Activated CD4-positive, alpha-beta T cell treated with anti-CD3 and anti-CD28 coated beads, Interleukin-2, amount 50 U/mL, for 24 hours (primary cell): ENCODE measurements around the gene LNX2.

Experiments
- DNase-seq, 2 donors: peaks; one replicate each; pipeline ENCODE4 v3.0.0-alpha.2; 2020; ENCODE audit warnings: low read depth in 1 of 2, low spot score in 1 of 2

LNX2 gene

DNA sequence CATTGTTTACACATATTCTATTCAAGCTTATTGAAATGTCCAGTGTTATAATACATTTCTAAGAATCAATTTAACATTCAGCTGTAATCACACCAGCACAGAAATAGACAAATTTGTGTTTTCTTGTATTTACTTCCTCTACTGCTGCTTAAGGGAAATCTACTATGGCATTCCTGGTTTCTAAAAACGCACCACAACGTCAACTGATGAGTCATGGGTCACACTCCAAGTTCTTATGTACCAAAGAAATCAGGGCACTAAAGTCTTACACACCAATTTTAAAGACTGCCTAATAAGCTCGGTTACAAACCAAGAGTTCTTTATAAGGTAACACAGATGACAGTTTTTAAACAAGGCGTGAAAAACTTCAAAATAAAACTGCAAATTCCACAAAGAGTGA lies 13.2 kb downstream of the LNX2 start:
- no peak for DNase-seq

DNA sequence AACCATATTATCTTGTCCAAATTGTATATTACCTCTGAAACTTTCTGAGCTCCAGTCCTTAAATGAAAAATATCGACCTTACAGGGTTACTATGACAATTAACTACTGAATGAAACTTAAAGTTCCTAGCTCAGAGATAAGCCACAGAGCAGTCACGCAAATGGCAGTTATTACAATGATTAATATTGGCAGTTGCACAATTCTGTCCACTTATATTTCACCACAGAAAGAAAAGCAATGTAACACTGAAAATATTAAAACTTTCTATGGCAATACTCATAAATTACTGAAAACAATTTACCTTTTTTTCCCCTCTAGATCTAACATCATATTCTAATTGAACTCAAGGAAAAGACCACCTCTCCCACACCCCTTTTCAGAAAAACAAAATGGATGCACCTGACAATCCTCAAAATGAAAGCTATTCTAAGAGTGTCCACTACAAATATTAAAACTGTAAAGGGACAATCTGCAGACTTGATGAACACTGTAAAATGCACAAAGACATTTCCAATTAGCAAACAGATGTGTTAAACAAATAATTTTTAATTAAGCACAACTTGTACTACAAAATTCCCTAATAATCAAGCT lies 14.6 kb downstream of the LNX2 start:
- no peak for DNase-seq

DNA sequence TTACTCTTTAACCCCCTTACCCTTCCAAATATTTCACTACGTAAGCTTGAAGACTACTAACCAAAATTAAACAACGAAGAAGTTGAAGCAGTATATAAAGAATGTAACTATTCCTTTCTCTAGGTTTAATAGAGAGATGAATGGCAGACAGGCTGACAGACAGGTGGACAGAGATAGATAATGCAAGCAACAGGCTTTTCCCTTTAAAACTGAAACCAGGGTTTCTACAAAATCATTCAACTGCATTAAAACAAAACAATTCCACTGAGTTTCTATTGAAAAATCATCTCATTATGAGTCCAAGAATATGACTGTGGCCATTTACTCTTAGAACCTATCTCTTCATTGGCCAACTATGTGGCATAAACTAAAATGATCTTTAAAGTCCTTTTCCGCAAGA lies 15.2 kb downstream of the LNX2 start:
- no peak for DNase-seq

DNA sequence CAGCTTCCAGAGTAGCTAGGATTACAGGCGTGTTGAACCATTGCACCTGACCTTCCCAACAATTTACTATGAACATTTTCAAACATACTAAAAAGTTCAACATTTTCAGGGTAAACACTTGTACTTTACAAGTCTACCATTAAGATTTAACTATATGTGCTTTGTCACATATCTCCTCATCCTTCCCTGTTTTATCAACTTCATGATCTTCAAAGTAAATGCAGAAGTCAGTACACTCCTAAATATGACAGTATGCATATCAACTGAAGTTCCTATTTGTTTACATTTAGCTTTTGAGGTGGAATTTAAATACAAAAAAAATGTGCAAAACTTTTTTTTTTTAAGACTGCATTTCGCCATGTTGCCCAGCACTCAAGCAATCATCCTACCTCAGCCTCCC lies 18.5 kb downstream of the LNX2 start:
- no peak for DNase-seq

DNA sequence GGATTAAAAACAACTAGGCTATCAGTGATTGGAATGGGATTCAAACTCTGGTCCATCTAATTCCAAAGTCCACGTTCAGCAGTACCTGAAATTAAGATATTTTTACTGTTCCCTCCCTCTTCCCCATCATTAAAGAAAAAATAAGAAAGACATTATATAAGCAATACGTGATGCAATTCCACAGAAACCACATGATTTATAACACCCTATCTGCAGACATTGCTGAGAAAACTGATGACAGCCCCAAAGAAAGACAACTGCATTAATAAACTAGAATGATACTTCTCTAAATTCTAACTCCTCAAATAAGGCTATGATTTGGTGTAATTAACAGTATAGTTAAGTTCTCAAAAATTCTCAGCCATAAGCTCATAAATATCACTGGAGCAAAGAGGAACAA lies 19.1 kb downstream of the LNX2 start:
- DNase-seq: no peak

DNA sequence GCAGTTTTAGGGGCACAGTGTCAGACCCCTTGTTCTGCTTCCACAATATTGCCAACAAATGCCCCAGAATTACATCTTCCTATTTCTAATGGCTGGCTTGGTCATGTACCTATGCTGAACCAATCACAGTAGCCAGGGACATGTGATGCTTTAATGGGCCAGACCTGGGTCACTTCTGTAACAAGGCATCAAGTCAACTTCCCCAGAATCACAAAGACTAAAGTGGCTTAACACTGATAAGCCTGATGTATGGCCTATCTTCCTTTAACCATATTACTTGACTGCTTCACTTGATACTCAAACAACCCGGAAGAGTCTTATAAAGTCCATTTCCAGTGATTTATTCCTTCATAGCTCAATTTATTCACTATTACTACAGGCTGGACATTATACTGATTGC lies 19.6 kb downstream of the LNX2 start:
- DNase-seq: no peak

DNA sequence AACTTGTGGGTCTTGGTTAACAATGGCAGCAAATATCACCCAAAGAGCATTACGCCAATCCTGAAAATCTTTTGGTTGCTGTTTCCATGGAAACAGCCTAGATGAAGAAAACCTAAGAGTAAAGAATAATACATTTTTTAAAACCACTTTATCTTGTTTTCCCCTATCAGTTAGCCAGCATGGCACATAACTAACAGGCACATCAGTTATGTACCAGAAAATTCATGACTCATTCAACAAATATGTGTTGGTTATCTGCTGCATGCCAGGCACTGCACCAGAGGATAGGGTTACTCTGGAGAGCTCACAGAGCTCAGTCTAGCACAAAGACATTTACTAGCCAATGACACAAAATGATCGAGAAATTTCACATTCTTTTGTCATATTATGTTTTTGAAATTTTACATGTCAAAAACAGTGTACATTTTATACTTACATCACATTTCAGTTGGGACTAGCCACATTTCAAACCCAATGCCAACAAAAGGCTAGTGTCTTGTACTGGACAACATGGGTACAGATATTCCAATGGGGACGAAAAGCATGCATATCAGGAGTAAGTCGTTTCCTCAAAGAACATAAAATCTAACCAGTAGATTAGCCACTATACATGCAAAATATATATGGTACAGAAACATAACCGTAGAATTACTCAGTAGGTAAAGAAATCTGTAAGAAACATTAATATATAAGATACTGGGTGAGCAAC lies 20.3 kb downstream of the LNX2 start:
- no peak for DNase-seq

DNA sequence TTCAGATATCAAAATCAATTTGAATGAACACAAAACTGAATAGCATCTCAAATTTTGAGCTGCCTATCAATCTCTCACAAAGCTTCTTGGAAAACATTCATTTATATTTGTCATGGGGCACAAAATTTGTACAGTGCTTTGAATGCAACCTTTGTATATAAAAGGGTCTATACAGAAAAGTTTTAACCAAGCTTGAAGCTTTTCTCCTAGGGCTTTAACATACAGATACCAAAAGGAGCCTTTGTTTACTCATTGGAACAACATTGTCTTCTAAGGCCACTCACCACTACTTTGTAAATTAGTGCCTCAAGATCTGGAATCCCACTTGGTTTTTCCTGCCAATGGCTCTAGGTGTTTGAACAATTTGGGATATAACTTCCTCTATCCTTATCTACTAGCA lies 21.2 kb downstream of the LNX2 start:
- DNase-seq: no peak

DNA sequence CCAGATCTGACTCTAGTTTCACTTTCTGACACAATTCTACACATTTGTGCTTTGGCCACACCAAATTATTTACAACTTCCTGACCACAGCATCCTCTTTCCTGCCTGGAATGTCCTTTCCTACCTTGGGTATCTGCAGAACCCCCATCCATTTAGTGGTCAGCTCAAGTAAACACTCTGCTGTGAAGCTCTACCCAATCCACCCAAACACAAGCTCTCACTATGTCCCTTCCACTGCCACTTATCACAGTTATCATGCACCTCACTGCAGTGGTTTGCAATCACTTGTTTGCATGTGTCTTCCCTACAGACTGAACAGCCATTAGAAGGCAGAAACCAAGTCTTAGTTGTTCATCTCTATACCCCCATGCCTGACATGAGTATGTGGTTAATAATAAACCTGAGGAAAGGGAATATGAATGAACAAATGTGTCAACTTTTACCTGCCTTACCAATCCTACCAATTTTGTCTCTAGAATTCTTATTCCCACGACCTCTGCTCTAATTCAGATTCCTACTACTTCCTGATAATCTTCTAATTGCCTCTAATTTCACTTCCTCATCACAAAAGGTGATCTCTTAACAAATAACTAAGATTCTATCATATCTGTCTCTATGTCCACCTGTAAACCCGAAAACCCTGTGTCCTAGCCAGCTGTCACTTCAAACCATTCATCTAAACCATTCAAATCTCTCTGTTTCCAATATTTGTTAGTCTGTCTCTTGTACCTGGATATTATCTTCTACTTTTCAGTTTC lies 25.1 kb downstream of the LNX2 start:
- no peak for DNase-seq

DNA sequence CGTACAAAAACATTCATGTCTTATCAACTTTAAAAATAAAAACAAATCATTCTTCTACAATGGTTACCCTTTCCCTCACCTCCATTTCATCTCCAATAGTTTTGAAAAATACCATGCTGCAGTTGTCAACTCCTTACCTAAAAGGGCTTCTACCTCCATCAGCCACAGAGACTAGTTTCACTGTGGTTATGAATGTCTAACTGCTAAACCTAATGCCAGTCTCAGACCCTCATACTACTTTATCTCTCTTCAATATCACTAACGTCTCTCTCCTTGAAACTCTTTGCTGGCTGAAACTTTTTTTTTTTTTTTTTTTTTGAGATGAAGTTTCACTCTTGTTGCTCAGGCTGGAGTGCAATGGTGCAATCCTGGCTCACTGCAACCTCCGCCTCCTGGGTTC lies 27.1 kb downstream of the LNX2 start:
- no peak for DNase-seq

DNA sequence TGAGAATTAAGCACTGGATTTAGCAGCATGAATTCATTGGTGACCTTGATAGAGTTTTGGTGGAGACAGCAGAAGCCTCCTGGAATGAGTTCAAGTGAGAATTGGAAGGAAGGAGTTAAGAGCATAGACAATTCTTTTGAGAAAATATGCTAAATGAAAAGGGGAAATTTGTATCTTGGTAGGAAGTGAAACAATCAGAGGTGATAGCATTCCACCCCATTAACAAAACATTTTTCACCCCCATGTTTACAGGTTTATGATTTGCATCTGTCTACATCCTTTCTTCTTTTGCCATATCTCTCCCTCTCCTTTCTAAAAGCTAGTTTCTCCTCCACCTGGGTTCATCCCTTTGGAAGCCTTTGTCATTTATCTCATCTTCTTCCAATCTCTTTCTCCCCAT lies 27.5 kb downstream of the LNX2 start:
- no peak for DNase-seq

DNA sequence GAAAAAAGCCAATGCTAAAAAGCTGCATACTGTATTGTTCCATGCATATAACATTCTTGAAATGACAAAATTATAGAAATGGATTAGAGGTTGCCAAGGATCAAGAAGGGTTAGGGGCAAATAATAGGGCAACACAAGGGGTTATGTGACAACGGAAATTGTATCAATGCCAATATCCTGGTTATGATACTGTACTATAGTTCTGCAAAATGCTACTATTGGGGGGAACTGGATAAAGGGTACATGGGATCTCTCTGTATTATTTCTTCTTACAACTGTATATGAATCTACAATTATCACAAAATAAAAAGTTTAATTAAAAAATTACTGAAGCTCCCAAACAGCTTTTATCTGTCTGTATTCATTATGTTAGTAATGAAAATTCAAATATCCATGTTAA lies 31.9 kb downstream of the LNX2 start:
- DNase-seq: no peak

DNA sequence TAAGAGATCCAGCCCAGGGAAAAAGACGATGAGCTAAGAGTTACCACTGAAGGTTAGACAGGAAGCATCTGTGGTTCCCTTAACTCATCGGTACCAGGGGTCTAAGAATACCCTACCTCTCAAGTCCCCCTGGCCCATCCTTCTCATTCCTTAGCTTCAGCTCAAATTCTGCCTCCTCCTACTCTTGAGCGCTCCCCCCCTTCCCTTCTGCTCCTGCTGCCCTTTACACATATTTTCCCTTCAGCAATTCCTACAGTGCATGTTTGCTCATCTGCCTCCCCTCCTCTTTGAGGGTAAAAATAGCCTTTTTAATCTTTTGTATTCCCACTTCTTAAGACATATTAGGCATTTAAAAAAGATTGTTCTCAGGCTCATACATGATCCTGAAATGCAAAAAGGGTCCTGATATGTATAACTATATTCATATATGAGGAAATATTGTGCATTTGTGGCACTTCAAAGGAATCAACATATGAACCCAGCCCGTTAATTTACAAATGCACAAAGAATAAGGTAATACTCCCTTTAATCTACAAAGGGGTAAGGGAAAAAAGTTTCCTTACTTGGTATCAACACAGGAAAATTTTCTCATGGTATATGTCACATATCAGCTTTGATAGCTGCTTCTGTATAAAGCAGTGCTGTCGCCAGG lies 33.1 kb downstream of the LNX2 start:
- DNase-seq: no peak

DNA sequence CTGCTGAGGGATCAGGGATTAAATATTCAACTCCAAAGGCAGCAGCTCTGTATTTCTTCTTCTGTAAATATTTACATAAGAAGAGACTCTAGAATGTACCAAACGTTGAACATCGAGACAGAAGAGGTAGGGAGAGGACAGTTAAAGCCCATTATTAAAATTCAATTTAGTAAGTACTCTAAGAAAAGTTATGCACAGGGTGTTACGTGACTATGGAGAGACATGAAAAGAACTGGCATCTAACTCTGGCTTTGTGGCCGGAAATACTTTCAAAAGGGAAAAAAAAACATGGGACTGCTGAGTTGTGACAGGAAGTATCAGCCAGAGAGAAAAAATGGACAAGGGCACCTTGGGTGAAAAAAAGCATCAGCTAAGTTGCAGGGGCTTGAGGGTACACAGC lies 36.7 kb downstream of the LNX2 start:
- no peak for DNase-seq

DNA sequence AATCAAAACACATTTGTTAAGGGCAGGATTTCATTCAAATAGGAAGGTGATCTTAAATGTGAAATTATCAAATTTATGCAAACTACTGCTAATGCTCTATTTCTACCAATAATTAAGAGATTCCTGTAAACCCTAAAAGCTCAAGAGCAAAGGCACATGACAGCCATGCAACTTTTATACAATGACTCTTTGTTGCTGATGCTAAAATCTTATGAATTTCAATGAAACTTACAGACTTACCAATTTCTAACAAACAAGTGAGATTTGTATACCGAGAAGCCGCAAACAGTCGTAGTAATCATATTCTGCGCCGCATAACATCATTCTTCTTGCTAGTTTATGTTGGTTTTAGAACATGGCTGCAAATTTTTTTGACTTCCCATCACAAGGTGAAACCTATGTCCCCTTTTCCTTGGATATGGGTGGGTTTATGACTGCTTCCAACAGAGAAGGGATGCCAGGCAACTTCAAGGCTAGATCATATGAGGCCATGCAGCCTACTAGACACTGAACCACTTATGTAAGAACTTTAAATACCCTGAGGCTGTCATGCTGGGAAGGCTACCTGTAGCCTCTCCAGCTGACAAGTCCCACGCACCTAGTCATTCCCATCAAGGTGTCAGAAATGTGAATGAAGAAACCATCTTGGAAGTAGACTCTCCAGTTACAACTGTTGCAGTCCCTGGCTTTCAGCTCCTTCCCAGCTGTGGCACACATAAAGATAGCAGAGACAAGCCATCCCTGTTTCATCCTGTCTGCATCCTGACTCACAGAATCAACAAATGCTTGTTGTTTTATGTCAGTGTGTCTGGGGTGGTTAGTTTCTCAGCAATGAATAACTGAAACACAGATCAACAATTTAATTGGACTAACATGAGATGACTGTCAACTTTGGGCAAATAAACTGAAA lies 42.0 kb downstream of the LNX2 start:
- no peak for DNase-seq

DNA sequence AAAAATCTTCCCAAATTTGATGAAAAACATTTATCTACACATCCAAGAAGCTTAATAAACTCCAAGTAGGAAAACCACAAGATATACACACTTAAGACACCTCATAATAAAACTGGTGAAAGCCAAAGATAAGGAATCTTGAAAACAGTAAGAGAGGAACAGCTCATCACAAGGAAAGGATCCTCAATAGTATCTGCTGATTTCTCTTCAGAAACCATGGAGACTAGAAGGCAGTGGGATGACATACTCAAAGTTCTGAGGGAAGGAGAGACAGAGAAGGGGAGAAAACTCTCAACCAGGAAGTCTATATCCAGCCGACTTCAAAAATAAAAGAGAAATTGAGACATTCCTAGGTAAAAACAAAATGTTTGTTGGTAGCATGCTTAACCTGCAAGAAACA lies 45.7 kb downstream of the LNX2 start:
- no peak for DNase-seq

DNA sequence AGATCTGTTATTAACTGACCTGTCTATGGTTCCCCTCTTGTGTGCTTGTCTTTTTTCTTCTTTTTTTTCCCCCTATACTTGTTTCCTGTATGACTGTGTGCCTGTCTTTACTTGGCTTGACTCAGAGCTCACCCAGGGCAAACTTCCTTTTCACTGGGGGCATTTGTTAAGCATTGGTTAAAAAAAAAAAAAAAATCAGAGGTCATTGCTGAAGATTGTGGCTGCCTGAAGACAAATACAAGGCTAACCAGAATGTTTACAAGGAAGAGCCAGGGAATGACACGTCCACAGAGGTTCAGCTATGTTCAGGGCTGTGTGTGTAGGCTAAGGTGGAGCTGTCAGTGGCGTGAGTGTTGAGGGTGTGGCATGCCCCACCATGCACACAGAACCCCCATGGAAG lies 47.1 kb downstream of the LNX2 start:
- DNase-seq: no peak

DNA sequence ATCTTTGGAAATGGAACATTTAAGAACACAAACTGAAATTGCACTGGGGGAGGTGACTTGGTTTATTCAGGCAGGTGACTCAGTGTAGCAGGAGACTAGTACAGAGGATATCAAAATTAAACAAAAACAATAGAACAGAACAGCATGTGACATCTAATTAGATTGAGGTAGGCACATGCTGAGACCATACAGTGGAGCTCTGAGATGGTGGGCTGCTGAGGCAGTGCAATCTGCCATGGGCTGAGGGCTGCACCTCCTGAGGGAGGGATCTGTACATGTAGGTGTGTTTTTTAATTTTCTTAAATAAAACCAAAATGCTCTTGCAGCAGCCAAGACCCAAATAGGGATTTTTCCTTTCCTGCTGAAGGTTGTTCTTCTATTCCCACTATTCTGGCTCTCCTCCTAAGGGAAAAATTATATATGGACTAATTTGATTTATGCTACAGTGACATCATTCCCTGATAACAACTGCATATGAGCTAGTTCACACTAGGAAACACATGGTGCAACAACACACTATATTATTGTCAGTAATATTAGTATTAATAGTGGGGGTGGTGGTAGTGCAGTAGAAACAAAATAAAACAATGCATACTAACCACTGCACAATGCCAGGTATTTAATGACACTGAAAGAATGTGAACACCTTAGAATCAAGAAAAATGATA lies 48.0 kb downstream of the LNX2 start:
- DNase-seq: no peak

DNA sequence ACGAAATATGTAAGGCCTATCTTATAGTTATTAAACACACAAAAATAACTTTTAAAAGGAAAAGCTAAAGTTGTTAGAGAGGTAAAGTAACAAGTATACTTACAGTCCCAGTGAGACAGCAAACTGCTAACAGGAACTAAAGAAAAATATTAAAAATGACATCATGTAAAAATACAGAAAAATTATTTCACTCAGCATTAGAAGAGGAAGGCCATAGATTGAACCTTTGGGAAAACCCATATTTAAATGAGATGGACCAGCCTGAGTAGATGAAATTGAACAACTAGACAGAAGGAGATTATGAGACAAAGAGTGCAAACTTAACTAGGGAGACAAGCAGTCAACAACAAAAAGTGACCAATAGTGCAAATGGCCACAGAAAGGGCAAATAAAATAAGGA lies 49.4 kb downstream of the LNX2 start:
- no peak for DNase-seq

DNA sequence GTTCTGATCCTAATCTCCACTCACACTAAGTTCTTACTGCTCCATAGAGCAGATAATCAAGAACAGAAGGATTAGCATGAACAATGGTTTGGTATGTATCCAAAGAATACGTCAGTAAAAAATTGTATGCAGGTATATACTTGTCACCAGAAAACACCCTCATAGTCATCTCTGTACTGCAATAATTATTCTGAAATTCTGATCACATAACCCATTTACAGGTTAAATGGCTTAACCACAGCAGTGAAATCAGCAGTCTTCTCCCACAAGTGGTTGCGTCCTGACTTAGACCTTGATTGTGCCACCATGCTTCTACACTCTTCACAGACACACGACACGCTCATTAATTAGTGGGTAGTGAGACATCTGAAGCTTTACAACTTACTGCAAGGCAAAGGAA lies 50.9 kb downstream of the LNX2 start:
- DNase-seq: no peak

DNA sequence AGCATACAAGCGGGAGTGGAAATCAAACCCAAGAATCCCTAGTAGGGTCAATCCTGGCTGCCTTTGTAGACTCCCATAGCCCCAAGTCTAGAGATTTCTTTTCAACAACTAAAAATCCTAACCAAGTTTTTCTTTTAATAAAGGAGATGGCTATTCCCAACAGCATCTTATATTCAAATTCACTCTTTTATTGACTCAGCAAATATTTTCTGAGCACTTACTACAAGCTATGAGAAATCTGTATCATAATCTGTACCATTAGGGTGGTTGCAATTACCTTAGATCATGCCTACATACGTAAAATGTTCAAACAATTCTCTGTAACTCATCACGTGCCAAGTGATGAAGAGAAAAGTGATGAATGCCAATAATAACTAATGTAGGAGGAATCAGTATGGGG lies 54.5 kb downstream of the LNX2 start:
- no peak for DNase-seq
